Calu3 (cell line): Measurements from ENCODE around the gene FKBP7. TPM values are rescaled to one million over a fixed set of nuclear protein-coding genes. Genes with fewer than 3 reads are reported as not detected.
A peak's percentile ranks its signal among the peaks of the same experiment; 100 is the strongest.

Experiments
- BruUV-seq: library from RNA; stranded (reverse); fragments of 400-500 nt; replicated peaks from 2 replicates; lab custom pipeline; 2021; lab: Mats Ljungman, UMichigan
- CTCF ChIA-PET: fragments of 300-600 bp; sonication (Branson Sonifier 250); formaldehyde crosslinking; loops from one replicate; lab custom pipeline; 2022; ENCODE audit warnings: antibody characterized with exemption; lab: Charles Lee
- DNase-seq: peaks from one replicate; pipeline ENCODE4 v3.0.0; 2022
- H3K27ac Mint-ChIP-seq: one replicate; pipeline ENCODE4 v1.8.0; 2022; ENCODE audit warnings: mixed read lengths; ENCODE audit not compliant: unreplicated experiment
- H3K27me3 Mint-ChIP-seq: one replicate; pipeline ENCODE4 v1.8.0; 2022; ENCODE audit warnings: mixed read lengths; ENCODE audit not compliant: unreplicated experiment
- H3K36me3 Mint-ChIP-seq: one replicate; pipeline ENCODE4 v1.8.0; 2022; ENCODE audit warnings: mild to moderate bottlenecking, moderate library complexity, mixed read lengths; ENCODE audit not compliant: insufficient read depth, unreplicated experiment
- H3K4me1 Mint-ChIP-seq: one replicate; pipeline ENCODE4 v1.8.0; 2022; ENCODE audit warnings: mild to moderate bottlenecking, low read depth, mixed read lengths; ENCODE audit not compliant: unreplicated experiment
- H3K4me3 Mint-ChIP-seq: one replicate; pipeline ENCODE4 v1.8.0; 2022; ENCODE audit warnings: mild to moderate bottlenecking, low read depth, moderate library complexity, mixed read lengths; ENCODE audit not compliant: unreplicated experiment
- H3K9me3 Mint-ChIP-seq: one replicate; pipeline ENCODE4 v1.8.0; 2022; ENCODE audit warnings: low read depth, mixed read lengths; ENCODE audit not compliant: unreplicated experiment
- intact Hi-C: fragments of 100-400 bp; cut with micrococcal nuclease; formaldehyde crosslinking; loops from one replicate; pipeline ENCODE4 v1.10.0; 2022; ENCODE audit not compliant: unreplicated experiment
- total RNA-seq: library from RNA; stranded (reverse); gene quantifications from 2 replicates; pipeline ENCODE4 v1.2.3, GENCODE V29; 2022
- TF ChIP-seq, protein P1 (sequence below): fragments of 200-600 bp; IDR thresholded peaks from one replicate; pipeline ENCODE4 v1.8.0; 2022; ENCODE audit warnings: antibody characterized with exemption; ENCODE audit not compliant: unreplicated experiment

FKBP7 gene
- total RNA-seq, 1 experiment from 2014 or later = 8.9 TPM

DNA sequence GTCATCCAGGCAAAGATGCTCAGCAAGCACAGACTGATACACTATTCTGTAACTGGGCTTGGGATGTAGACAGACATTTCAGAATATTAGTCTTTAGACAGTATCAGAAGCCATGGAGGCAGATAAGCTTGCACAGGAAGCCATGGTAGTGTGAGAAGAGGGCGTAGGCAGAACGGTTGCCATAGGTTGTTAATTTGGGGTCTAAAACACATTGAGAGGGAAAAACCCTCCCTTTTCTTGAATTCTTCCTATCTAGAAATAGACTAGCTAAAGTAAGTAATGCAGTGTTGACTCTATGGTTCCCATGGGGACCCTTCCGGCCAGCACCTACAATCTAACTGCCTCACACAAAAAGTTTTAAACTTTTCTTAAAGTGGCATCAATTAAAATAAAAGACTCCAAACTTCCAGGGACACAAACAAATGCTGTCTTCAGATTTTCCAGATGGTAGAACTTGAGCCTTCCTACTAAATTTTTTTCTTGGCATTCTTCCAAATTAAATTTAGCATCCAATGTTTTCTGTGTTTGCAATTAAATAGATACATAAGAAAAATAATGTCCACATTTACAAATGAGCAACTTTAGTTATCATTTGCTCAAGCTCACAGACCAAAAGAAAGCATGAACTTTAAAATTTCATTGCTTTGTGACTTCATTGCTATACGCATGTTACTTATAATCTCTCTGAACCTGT lies 29.3 kb downstream of the FKBP7 start:
- no peak overlapping the region for H3K27ac Mint-ChIP-seq
- TSS peak; percentile 37 for BruUV-seq
- intact Hi-C loops = no loop called here
- H3K27me3 Mint-ChIP-seq = no peaks in the 10 kb centered on the region
- TF ChIP-seq, protein P1, sequence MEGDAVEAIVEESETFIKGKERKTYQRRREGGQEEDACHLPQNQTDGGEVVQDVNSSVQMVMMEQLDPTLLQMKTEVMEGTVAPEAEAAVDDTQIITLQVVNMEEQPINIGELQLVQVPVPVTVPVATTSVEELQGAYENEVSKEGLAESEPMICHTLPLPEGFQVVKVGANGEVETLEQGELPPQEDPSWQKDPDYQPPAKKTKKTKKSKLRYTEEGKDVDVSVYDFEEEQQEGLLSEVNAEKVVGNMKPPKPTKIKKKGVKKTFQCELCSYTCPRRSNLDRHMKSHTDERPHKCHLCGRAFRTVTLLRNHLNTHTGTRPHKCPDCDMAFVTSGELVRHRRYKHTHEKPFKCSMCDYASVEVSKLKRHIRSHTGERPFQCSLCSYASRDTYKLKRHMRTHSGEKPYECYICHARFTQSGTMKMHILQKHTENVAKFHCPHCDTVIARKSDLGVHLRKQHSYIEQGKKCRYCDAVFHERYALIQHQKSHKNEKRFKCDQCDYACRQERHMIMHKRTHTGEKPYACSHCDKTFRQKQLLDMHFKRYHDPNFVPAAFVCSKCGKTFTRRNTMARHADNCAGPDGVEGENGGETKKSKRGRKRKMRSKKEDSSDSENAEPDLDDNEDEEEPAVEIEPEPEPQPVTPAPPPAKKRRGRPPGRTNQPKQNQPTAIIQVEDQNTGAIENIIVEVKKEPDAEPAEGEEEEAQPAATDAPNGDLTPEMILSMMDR = no peak
- peaks cover 21% of the 10 kb centered on the region for H3K4me1 Mint-ChIP-seq
- peaks cover 55% of the 10 kb centered on the region for H3K36me3 Mint-ChIP-seq
- no peaks in the 10 kb centered on the region for H3K9me3 Mint-ChIP-seq
- CTCF ChIA-PET = interaction anchor here (1.3 to 2.3 kb wide), 2 partner anchors 30 to 35 kb away, joined by 3 to 10 read pairs; no protein-coding TSS in a partner anchor
- DNase-seq = no peak
- H3K4me3 Mint-ChIP-seq = peak overlapping the region; percentile 90

DNA sequence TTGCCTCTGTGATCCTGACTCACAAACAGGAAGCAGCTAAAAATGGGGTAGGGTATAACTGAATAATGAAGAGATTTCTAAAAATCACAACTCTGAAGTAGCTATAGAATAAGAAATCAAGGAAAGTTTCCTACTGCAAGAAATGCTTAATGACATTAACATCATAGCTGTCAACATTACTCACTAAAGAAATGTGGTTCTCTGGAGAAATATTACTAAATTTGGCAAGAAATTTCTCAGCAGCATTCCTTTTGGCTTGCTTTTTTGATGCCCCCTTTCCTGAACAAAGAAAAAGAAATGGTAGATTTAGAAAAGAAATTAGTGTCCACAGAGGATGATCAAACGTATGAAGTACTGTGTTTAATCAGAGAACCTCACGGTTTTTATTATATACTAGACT lies 37.0 kb downstream of the FKBP7 start:
- no peak for DNase-seq
- Mint-ChIP-seq H3K4me3 (no peak overlapping the region), H3K4me1 (no peaks in the 10 kb centered on the region), H3K36me3 (peaks cover 31% of the 10 kb centered on the region), H3K9me3 (no peaks in the 10 kb centered on the region), H3K27ac (no peak overlapping the region), H3K27me3 (no peaks in the 10 kb centered on the region)
- no TSS peak for BruUV-seq
- intact Hi-C loops = no loop called here
- TF ChIP-seq, protein P1 = no peak
- CTCF ChIA-PET = no interaction called here

DNA sequence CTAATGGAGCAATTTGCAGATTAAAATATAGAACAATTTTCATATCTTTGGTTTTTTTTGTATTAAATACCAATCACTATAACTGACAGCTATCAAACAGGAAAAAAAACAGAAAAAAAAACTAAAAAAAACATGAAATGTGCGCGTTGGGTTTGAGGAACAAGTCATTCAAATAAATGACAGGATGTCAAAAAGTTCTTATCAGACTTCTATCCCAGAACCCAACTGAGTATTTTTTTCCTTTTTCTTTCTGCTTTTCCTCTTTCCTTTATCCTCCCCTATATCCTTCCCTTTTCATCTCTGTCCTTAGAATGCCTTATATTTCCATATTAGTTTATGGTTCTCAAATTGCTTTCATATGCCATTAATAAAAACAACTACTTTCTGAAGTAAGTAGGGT lies 41.7 kb downstream of the FKBP7 start:
- no peak for DNase-seq
- no TSS peak for BruUV-seq
- no peaks in the 10 kb centered on the region for H3K9me3 Mint-ChIP-seq
- H3K27ac Mint-ChIP-seq = no peak overlapping the region
- peaks cover 40% of the 10 kb centered on the region for H3K36me3 Mint-ChIP-seq
- H3K4me3 Mint-ChIP-seq = no peak overlapping the region
- CTCF ChIA-PET = interaction anchor here (0.5 kb wide), 1 partner anchor 1539 kb away, joined by 4 read pairs; no protein-coding TSS in a partner anchor
- H3K27me3 Mint-ChIP-seq = no peaks in the 10 kb centered on the region
- TF ChIP-seq, protein P1 = no peak
- intact Hi-C loops = no loop called here
- H3K4me1 Mint-ChIP-seq = no peaks in the 10 kb centered on the region

DNA sequence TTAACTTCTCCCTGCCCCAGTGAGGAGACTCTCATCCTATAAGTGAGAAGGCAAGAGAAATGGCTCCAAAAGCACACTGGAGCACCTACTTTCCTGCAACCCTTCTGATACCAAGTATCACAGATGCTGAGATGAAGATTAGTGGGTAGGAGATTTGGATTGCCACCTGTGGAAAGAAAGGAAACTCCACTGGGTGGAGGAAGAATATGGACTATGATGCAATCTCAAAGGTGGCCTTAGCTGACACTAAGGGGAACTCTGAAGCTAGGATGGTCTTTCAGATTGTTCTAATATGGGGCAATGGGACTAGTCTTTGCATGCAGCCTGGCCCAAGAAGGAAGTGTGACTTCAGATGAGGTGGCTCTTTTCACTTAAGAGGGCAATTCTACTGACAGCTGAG lies 49.1 kb downstream of the FKBP7 start:
- BruUV-seq = no TSS peak
- CTCF ChIA-PET = interaction anchor here (1.2 kb wide), 1 partner anchor 15 kb away, joined by 3 read pairs; no protein-coding TSS in a partner anchor
- H3K36me3 Mint-ChIP-seq = peaks cover 24% of the 10 kb centered on the region
- no peak overlapping the region for H3K27ac Mint-ChIP-seq
- no peaks in the 10 kb centered on the region for H3K4me1 Mint-ChIP-seq
- intact Hi-C loops = no loop called here
- no peaks in the 10 kb centered on the region for H3K27me3 Mint-ChIP-seq
- TF ChIP-seq, protein P1 = no peak
- H3K9me3 Mint-ChIP-seq = no peaks in the 10 kb centered on the region
- DNase-seq = no peak
- H3K4me3 Mint-ChIP-seq = no peak overlapping the region
